ENCODE data around the gene SLC41A1. TPM values are rescaled to one million over a fixed set of nuclear protein-coding genes. Genes with fewer than 3 reads are reported as not detected.

SLC41A1 gene
- total RNA-seq, 1 experiment from 2014 or later = 5.0 TPM

GRCh38 chr1:205787287-205787916 is 25.6 kb downstream of the SLC41A1 start:
- DNase-seq (ENCODE audit: low spot score) = no peak

- no peak for DNase-seq (ENCODE audit: low spot score)
These were observed 26.4 kb downstream of the SLC41A1 start for GRCh38 chr1:205786601-205787000.

DNA sequence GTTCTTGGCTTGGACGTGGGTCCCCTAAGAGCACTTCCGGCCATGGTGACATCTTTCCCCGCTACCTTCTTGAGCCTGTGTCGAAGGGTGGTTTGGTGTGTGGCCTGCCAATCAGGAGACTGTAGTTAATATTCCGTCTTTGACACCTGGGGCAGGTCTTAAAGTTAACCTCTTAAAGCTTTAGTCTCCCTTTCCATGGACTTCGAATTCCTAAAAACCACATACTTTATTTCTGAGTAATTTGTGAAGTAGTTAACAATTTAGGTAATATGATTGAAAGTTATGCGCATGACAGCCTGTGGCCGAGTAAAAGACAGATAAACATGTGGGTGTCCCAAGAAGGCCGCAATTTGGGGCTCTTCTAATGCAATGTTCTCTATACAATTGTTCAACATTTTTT is 27.6 kb downstream of the SLC41A1 start:
- no peak for DNase-seq (ENCODE audit: low spot score)

- DNase-seq (ENCODE audit: low spot score) = no peak
These were observed 29.1 kb downstream of the SLC41A1 start for GRCh38 chr1:205783904-205784303.

GRCh38 chr1:205783433-205783795 is 29.6 kb downstream of the SLC41A1 start:
- DNase-seq (ENCODE audit: low spot score) = no peak

GRCh38 chr1:205782627-205783432 is 30.2 kb downstream of the SLC41A1 start:
- no peak for DNase-seq (ENCODE audit: low spot score)

- DNase-seq (ENCODE audit: low spot score) = no peak
These were observed 32.7 kb downstream of the SLC41A1 start for GRCh38 chr1:205780335-205780734.

DNA sequence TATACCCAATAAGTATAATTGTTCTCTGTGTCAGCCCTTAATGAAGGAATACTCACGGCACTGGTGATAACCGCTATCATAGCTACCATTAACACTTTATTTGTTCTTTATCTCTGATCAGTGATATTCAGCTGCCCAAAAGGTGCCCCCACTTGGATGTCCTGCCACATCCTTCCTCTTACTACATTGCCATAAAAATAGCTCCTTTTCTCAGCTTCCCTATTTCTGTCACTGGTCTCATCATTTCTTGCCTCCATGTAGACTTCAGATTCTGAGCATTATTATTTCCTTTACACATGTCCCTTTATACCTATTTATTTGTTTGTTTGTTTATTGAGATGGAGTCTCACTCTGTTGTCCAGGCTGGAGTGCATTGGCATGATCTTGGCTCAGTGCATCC is 35.0 kb downstream of the SLC41A1 start:
- no peak for DNase-seq (ENCODE audit: low spot score)

DNA sequence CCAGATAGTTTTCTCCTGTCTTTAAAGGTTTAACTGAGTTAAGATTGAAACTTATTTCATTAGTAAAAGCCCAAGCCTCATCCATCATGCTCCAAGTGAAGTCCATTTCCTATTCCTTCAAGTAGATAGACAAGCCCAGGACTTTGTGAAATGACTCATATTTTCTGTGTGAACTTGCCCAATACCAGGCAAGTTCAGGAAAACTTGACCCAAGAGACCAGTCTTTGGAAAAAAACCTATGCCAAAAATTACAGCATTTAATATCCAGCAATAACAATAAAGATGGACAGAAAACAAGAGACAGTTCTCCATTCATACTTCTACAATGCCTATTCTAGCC is 37.3 kb downstream of the SLC41A1 start:
- DNase-seq (ENCODE audit: low spot score) = no peak

DNA sequence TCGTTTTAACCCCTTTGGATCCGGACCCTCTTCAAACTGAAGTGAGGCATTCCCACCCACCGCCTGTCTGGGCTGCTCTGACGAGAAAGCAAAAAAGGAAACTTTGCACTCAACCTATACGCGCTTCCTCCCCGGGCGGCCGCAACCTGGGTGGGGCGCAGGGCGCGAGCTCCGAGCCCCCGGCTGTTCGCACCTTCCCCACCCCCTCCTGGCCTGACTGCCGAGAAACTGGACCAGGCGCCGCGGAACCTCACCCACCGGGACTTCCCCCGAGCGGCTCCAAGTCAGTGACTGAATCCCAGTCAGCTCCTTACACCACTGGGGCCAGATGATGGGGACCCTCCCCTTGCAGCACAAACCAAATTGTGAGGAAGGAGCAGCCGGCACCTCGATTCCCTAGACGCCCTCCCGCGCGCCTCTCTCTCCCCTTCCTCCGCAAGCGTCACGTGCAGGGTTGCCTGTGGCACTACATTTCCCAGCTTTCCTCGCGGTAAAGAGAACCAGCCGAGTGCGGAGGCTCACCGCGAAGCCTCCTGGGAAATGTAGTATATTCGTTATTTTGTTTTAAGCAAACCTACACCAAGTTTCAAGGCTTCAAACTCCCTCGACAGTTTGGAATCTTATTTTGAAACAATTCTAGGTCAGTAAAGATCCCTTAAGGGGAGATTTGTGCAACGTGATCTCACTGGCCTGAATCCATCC is 37.8 kb downstream of the SLC41A1 start, which contains the start of gene RAB29:
Gene RAB29 (minus strand): TSS at position 468 of the 702 bp plus-strand sequence. CDS start 526 bp downstream, outside the sequence.
- peak; percentile 67 for DNase-seq (ENCODE audit: low spot score)

DNA sequence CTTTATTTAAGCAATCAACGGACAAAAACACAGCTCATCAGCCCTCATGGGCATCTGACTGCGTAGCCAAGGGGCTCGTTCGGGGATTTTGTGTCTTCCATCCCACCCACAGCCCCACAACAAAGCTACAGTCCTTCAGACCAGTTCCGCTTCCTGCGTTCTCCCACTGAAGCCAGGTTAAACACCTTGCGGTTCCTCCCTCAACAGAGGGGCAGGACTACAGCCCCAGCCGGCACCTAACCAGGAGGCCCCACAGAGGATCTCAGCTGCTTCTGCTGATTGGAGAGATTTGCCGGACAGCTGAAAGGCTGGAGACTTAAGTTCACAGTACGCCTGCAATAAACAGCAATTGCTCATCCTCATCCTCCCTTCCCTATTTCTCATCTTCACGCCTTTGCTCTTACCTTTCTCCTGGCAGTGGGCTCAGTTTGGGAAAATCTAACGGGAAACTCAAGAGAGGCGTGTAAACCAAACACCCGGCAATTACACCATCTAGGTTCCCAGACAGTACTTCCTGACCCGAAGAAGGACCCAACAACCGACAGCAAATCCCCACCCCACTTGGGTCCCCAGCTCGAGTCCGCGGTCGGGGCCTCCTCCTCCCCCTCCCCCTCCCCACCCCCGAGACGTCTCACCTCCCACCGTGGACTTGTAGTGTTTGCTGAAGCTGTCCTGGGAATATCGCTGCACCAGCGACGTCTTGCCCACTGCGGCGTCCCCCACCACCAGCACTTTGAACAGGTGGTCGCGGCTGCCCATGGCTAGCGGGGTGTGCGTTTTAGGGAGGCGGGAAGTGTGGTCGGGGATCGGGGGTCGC is 38.6 kb downstream of the SLC41A1 start:
- no peak for DNase-seq (ENCODE audit: low spot score)

GRCh38 chr1:205772607-205773032 is 40.4 kb downstream of the SLC41A1 start:
- DNase-seq (ENCODE audit: low spot score) = no peak

DNA sequence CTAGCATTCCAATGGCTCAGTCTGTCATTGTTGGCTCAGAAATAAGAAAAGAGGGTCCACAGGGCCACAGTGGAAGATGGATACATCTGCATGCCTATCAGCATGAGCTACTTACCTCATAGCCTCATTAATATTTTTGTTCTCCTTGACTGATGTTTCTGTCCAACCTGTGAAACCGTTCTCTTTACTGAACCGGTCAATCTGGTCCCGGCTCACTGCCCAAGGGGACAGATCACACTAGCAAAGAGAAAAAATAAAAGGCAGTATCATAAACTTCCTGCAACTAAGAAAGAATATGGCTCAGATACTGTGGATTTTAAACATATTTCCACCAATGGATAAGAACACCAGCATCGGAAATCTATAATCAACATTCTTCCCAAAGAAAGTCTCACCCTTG is 42.4 kb downstream of the SLC41A1 start:
- no peak for DNase-seq (ENCODE audit: low spot score)

DNA sequence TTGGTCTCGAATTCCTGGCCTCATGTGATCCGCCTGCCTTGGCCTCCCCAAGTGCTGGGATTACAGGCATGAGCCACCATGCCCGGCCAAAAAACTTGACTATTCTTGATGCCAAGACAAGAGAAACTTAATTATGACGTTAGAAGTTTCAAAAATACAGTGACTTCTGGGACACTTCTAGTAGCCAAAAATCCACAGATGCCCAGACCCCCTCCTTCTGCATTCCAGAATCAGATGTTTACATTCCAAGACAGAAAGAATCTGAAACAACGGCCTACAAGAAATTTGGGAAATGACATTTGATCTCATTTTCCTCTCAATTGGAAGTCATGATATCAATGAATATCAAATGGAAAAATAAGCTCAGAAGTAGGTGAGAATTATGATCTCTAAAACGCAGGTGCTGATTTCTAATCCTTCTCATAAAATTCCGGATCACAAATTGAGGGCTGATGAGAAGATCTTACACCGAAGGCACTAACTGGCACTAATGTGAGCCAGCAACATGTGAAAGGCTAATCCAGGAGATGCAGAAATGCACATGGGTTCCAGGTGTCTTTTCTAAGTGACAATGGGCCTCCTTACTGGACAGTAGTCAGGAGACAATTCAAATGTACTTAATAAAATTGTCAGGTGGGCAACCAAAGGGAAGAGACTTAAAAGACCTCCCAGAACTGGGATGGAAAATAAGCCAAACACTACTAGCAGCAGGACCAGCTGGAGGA is 43.2 kb downstream of the SLC41A1 start:
- no peak for DNase-seq (ENCODE audit: low spot score)

DNA sequence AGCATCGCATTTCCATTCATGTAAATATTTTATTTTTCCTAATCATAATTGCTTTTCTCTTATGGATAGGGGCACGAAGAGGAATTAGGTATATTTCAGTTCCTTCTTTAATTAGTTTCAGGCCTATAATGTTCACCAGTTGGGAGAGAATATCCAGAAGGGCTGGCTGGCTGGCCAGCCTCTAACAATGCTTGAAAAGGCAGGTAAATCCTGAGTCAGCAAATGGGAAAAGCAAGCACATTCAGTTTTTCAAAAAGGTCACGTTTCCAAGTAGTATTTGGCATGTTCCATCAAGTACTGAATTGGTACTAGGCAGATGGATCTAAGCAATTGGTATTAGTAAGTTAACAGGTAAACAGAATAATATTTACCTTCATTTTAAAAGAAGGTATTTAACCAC is 45.8 kb downstream of the SLC41A1 start:
- DNase-seq (ENCODE audit: low spot score) = no peak

GRCh38 chr1:205766570-205766969 is 46.4 kb downstream of the SLC41A1 start:
- no peak for DNase-seq (ENCODE audit: low spot score)

- DNase-seq (ENCODE audit: low spot score) = no peak
These were observed 47.0 kb downstream of the SLC41A1 start for GRCh38 chr1:205766038-205766437.

DNA sequence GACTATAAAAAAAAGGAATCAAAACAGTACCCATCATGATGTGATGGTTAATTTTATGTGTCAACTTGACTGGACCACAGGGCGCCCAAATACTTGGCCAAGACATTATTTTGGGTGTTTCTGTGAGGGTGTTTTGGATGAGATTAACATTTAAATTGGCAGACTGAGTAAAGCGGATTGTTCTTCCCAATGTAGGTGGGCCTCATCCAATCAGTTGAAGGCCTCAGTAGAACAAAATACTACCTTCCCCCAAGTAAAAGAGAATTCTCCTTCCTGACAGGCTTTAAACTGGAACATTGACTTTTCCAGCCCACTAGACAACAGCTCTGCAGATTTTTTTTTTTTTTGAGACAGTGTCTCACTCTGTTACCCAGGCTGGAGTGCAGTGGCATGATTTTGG is 48.4 kb downstream of the SLC41A1 start:
- no peak for DNase-seq (ENCODE audit: low spot score)

DNA sequence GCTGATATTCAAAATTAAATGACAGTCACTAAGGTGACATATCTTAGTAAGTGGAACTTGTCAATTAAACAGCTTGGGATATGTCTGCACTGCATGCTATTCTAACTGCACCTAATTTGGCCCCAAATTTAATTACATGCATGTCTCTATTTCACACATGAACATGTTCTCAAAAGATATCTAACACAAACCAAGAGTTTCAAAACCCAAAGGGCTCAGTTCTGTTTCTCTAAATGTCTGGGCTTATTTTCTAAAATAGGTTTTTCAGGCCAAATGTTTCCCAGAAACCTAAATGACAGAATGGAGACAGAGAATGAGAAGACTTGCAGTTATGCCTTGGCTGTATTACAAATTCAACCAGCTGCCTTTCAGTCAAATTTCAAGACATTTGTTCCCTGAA is 49.0 kb downstream of the SLC41A1 start:
- DNase-seq (ENCODE audit: low spot score) = no peak

GRCh38 chr1:205760606-205761005 is 52.4 kb downstream of the SLC41A1 start:
- DNase-seq (ENCODE audit: low spot score) = no peak

DNA sequence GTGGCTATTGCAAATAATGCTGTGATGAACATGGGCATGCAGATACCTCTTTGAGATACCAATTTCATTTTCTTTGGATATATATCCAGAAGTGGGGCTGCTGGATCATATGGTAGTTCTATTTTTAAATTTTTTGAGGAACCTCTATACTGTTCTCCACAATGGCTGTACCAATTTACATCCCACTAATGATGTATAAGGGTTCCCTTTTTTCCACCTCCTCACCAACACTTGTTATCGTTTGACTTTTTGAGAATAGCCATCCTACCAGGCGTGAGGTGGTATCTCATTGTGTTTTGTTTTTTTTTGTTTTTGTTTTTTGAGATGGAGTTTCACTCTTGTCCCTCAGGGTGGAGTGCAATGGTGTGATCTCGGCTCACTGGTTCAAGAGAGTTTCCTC is 56.4 kb downstream of the SLC41A1 start:
- no peak for DNase-seq (ENCODE audit: low spot score)

Measured in HT-29 (cell line).